Measurements from ENCODE around the gene AKAIN1. TPM values are rescaled to one million over a fixed set of nuclear protein-coding genes. Genes with fewer than 3 reads are reported as not detected.

The AKAIN1 gene
- total and polyA plus RNA-seq, 2 experiments from 2014 or later = not detected

GRCh38 chr18:5197461-5197860 lies 404 bp upstream of the AKAIN1 start:
- H3K27me3 ChIP-seq = peaks cover 76% of the 10 kb centered on the region
- peak overlapping the region; percentile 80 for H3K4me2 ChIP-seq

GRCh38 chr18:5196253-5197031 lies 615 bp downstream of the AKAIN1 start:
- H3K4me2 ChIP-seq = peak overlapping the region; percentile 80
- no peaks in the 10 kb centered on the region for H3K9me3 ChIP-seq (ENCODE audit: low read depth)
- no peaks in the 10 kb centered on the region for H3K9me2 ChIP-seq (replicated peaks; ENCODE audit: insufficient read depth)
- no peaks in the 10 kb centered on the region for H4K20me1 ChIP-seq (ENCODE audit: insufficient read depth, poor library complexity, severe bottlenecking)
- H3K4me1 ChIP-seq (ENCODE audit: insufficient read depth) = no peaks in the 10 kb centered on the region
- peaks cover 71% of the 10 kb centered on the region for H3K27me3 ChIP-seq
- TF ChIP-seq EZH2 (IDR thresholded peaks at IDR 0.05; ENCODE audit: borderline replicate concordance) = peak; percentile 36
- no peak for TF ChIP-seq EZH2phosphoT487 (IDR thresholded peaks at IDR 0.05; ENCODE audit: low read depth, severe bottlenecking, unreplicated experiment)
- TF ChIP-seq CTCF (IDR thresholded peaks at IDR 0.05; ENCODE audit: poor library complexity) = no peak
- no peak overlapping the region for H3K27ac ChIP-seq
- no peaks in the 10 kb centered on the region for H3K79me2 ChIP-seq
- peak; percentile 4 for DNase-seq (ENCODE audit: low spot score)
- no peak overlapping the region for H3K4me3 ChIP-seq
- H2AFZ ChIP-seq = no peak overlapping the region
- WGBS (ENCODE audit: low lambda C conversion rate, missing lambda C conversion rate) = 3% methylated on average over 48 of the region's 50 CpGs
- H3K36me3 ChIP-seq (replicated peaks; ENCODE audit: insufficient read depth, low read depth) = no peaks in the 10 kb centered on the region

More at GRCh38 chr18:5197461-5197860, 404 bp upstream of the AKAIN1 start:
- Histone ChIP-seq H3K4me3 (no peak overlapping the region), H3K36me3 (replicated peaks; ENCODE audit: insufficient read depth, low read depth) (no peaks in the 10 kb centered on the region), H4K20me1 (ENCODE audit: insufficient read depth, poor library complexity, severe bottlenecking) (no peaks in the 10 kb centered on the region), H2AFZ (no peak overlapping the region), H3K79me2 (no peaks in the 10 kb centered on the region), H3K9me3 (ENCODE audit: low read depth) (no peaks in the 10 kb centered on the region), H3K27ac (no peak overlapping the region), H3K4me1 (ENCODE audit: insufficient read depth) (no peaks in the 10 kb centered on the region), H3K9me2 (replicated peaks; ENCODE audit: insufficient read depth) (no peaks in the 10 kb centered on the region)
- no peak for DNase-seq (ENCODE audit: low spot score)
- TF ChIP-seq EZH2 (IDR thresholded peaks at IDR 0.05; ENCODE audit: borderline replicate concordance) (no peak), EZH2phosphoT487 (IDR thresholded peaks at IDR 0.05; ENCODE audit: low read depth, severe bottlenecking, unreplicated experiment) (no peak), CTCF (IDR thresholded peaks at IDR 0.05; ENCODE audit: poor library complexity) (no peak)
- 10% methylated on average over 18 of the region's 18 CpGs for WGBS (ENCODE audit: low lambda C conversion rate, missing lambda C conversion rate)

GRCh38 chr18:5195656-5196055 lies 1.4 kb downstream of the AKAIN1 start:
- Histone ChIP-seq H3K27me3 (peaks cover 65% of the 10 kb centered on the region), H3K27ac (no peak overlapping the region), H3K4me2 (no peak overlapping the region), H3K9me3 (ENCODE audit: low read depth) (no peaks in the 10 kb centered on the region), H3K9me2 (replicated peaks; ENCODE audit: insufficient read depth) (no peaks in the 10 kb centered on the region), H3K79me2 (no peaks in the 10 kb centered on the region), H3K36me3 (replicated peaks; ENCODE audit: insufficient read depth, low read depth) (no peaks in the 10 kb centered on the region), H3K4me1 (ENCODE audit: insufficient read depth) (no peaks in the 10 kb centered on the region), H4K20me1 (ENCODE audit: insufficient read depth, poor library complexity, severe bottlenecking) (no peaks in the 10 kb centered on the region), H2AFZ (no peak overlapping the region), H3K4me3 (no peak overlapping the region)
- no peak for DNase-seq (ENCODE audit: low spot score)
- no peak for TF ChIP-seq EZH2phosphoT487 (IDR thresholded peaks at IDR 0.05; ENCODE audit: low read depth, severe bottlenecking, unreplicated experiment)
- no peak for TF ChIP-seq EZH2 (IDR thresholded peaks at IDR 0.05; ENCODE audit: borderline replicate concordance)
- WGBS (ENCODE audit: low lambda C conversion rate, missing lambda C conversion rate) = 55% methylated on average over 2 of the region's 2 CpGs

GRCh38 chr18:5180254-5180653 lies 16.8 kb downstream of the AKAIN1 start:
- WGBS (ENCODE audit: low lambda C conversion rate, missing lambda C conversion rate) = 60% methylated on average over 3 of the region's 3 CpGs
- Histone ChIP-seq H3K4me1 (ENCODE audit: insufficient read depth) (peaks cover 4% of the 10 kb centered on the region), H3K36me3 (replicated peaks; ENCODE audit: insufficient read depth, low read depth) (no peaks in the 10 kb centered on the region), H3K27me3 (no peaks in the 10 kb centered on the region), H3K9me2 (replicated peaks; ENCODE audit: insufficient read depth) (no peaks in the 10 kb centered on the region), H3K4me3 (no peak overlapping the region), H2AFZ (no peak overlapping the region), H3K27ac (peak overlapping the region; percentile 30), H4K20me1 (ENCODE audit: insufficient read depth, poor library complexity, severe bottlenecking) (no peaks in the 10 kb centered on the region), H3K79me2 (no peaks in the 10 kb centered on the region), H3K4me2 (no peak overlapping the region), H3K9me3 (ENCODE audit: low read depth) (no peaks in the 10 kb centered on the region)
- DNase-seq (ENCODE audit: low spot score) = peak; percentile 49
- TF ChIP-seq CTCF (IDR thresholded peaks at IDR 0.05; ENCODE audit: poor library complexity) = no peak

Measured in hepatocyte (in vitro differentiated cells).